GM04504 (cell line): ENCODE data around the gene SMOC2.
"Not testable (repeated sequence)": the region's sequence is repeated elsewhere in the genome, so short reads cannot be mapped to it uniquely, and the experiment has no call there.

Source experiments
- DNase-seq: peaks from one replicate; pipeline ENCODE4 v3.0.0-alpha.2; 2012; ENCODE audit warnings: low read depth

SMOC2 gene

DNA sequence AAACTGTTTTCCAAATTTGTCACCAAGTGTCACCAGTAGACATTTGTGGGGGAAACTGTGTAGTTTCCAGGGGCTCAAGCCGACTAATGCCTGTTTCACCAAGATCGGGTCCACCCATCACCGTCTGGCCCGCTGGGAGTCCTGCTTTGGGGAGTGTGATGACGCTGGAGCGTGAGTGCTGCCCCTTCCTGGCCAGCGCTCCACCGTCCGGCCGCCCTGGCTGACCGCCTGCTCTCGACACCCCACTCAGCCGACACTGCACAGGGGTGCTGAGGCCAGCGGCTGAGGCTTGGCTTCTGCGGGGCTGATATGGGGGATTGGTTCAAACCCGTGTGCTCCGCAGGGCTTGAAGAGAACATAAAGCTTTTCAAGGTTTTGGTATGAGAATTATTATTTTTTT is 160.1 kb downstream of the SMOC2 start:
- DNase-seq, result no peak

DNA sequence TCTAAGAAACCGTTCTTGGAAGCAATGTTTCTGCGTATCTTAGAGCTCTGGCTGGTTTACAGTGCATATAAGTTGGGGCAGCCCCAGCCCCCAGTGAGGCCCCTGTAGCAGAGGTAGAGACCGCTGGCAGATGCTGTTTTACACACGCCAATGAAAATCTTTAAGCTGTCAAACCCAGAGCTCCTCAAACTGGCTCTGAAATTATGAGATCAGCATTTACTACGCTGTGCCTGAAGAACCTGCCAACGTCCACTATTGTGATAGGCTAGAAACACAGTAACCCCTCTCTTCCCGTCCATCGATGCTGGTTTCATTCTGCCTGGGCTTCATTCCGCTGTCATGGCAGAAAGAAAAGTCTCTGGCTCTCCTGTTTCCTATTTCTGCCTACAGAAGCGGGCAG is 160.6 kb downstream of the SMOC2 start:
- DNase-seq, result no peak

DNA sequence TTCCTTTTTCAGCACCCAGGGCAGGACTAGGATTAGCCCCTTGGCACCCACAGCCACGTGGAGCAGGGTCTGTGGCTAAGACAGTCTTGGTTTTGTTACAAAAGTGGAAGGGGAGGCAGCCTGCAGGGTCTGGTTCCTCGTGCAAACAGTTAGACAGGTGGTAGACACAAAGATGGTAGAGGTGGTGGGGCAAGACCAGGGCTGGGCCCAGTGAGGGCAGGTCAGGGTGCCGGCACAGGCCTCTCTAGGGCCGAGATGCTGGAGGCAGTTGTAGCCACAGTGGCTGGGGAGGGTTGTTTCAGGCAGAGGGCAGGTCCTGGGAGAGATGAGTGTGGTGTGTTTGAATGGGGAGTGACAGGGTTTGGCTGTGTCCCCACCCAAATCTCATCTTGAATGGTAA is 161.6 kb downstream of the SMOC2 start:
- no peak for DNase-seq

- DNase-seq, result no peak
These were observed 162.2 kb downstream of the SMOC2 start for GRCh38 chr6:168603234-168603633.

- DNase-seq, result no peak
These were observed 165.0 kb downstream of the SMOC2 start for GRCh38 chr6:168605964-168606363.

DNA sequence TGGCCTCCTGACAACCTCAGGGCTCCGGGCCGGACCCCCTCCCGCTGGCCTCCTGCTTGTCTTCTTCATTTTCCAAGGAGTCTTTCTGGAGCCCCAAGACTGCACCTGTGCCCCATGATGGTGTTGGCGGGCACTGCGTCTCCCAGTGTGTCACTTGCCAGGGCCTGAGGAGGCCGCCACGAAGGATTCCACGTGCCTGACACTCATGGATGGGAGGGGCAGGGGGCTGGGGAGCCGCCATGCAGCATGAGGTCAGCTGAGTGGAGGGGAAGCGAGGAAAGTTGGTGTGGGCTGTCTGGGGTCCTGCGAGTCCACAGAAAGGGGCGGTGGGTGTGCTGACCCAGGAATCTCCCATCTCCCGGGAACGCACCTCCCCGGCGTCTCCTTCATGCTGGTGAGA is 165.7 kb downstream of the SMOC2 start:
- no peak for DNase-seq

DNA sequence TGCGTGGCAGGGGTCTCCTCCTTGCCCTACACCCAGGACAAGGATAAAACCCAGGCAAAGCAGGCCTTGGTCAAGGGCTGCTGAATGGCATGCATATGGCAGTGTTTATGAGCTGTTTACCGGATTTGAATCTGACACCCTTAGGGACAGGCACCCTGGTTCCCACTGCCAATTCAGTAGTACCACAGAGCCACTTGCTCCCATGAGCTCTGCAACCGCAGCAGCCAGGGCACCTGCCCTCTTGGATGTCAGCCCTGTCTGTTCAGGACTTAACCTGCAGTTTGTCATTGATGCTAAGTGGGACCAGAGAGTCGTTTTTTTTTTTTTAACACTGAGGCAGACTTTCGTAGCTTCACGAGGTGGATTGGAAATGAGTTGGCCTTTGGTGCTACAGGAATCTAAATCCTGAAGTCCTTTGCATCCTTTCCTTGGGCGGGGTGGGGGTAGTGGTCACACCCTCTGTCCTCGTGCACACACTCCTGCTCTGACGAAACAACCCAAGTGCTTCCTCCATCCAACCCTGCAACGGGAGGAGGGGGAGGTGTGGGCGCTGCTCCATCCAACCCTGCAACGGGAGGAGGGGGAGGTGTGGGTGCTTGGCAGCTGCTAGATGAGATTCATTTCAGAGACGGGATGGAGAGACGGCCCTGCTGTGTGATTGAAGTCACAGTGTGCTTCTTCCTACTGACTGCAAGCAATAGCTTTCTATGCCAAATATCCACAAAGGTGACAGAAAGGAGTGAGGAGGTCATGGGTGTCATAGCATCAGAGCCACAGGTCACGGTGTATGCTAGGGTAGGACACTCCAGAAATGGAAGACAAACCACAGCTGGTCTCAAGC is 166.5 kb downstream of the SMOC2 start:
- DNase-seq, result no peak

DNA sequence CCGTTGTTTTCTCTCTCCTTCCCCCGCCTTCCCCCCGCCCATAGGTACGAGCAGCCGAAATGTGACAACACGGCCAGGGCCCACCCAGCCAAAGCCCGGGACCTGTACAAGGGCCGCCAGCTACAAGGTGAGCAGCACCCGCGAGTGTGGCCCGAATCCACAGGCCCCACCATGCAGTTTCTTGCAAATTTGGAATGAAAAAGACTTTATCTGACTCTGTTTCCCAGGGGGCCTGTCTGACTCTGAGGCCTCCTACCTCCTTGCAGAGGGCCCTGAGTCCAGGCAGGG is 167.1 kb downstream of the SMOC2 start:
- no peak for DNase-seq

DNA sequence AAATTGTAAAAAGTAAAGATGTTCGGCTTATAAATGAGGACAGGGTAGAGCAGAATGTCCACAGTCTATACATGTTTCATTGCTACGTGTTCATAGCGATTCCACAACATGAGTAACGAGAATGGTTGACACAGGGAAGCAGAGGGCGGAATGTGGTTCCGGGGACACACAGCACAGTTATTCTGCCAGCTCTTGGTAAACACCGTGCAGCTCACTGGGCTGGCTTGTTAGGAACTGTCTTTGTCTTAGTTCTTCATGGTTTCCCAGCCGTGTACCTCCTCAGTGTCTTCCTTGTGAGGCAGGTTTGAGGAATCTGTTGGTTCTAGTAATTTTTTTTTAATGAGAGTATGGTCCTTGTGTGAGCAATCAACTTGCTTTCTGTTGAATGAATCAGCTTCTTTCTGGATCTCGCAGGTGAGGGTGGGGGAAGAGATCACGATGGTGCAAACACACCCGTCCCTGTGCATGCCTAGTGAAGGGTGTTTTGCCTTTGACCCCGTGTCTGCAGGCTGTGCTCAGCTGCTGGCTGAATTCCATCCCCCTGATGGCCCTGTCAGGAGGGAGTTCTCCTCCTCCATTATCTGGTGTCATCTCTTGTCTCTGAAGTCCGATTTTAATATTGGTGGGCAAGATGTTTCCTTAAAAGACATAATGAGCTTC is 168.2 kb downstream of the SMOC2 start:
- DNase-seq, result no peak

- no peak for DNase-seq
These were observed 169.0 kb downstream of the SMOC2 start for GRCh38 chr6:168609914-168610490.

GRCh38 chr6:168610966-168611365 is 170.0 kb downstream of the SMOC2 start:
- not testable (repeated sequence) for DNase-seq

- DNase-seq, result no peak
These were observed 170.7 kb downstream of the SMOC2 start for GRCh38 chr6:168611691-168612090.

- no peak for DNase-seq
These were observed 171.6 kb downstream of the SMOC2 start for GRCh38 chr6:168612586-168612985.

DNA sequence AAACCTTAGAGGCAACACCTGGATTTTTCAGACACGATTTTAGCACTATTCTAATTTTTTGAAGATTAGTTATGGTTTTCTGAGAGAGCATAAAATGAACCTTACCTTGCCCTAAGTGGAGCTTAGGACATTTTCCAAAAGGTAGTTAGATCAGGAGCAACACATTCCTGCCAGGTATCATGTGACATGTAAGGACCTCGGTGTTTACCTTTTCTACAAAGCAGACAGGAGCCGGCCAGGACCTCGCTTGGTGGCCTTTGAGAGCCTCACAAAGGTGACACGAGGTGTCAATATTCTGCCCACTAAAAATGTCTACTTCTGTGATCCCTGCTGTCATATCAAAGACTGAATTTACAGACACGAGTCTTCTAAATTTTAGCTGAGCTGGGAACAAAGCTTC is 174.9 kb downstream of the SMOC2 start:
- no peak for DNase-seq

DNA sequence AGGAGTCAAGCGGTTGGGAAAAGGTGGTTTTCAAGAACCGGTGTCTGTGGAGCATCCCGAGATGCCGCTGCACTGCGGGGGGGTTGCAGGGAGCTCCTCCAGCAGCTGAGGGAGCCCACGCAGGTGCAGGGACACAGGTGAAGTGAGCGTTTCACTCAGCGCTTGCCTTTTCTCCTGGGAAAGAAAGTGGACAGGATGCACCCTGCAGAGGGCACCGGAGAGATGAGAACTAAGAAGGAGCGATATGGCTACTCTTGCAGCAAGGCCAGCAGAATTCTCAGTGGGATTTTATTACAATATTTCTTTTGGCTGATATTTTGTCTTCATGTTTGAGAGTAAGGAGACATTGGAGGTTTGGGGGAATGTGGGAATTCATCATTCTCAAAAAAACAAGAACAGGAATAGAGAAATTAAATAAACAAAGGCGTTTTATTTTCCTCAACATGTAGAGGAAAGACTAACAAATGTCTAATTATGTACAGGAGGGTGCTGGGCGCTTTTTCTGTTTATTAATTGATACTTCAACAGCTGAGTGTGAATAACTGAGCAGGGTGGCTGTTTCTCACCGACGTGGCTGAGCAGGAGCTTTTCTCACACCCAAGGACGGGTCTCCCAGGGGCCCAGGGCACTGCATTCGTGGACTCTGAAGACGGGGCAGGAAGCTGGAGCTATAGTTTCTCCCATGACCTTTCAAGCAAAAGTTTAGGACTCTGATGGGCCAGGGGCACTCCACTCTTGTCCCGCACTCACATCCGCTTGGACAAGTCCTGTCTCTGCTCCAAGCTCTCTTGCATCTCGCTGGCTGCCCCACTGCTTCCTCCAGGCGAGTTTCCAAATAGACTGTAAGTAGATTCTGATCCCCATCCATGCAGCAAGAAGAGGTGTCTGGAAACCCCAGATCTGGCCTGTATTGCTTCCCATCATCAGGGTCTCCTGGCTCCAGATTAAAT is 176.1 kb downstream of the SMOC2 start:
- DNase-seq, result no peak

- DNase-seq, result no peak
These were observed 177.7 kb downstream of the SMOC2 start for GRCh38 chr6:168618546-168619315.

- DNase-seq, result no peak
These were observed 178.8 kb downstream of the SMOC2 start for GRCh38 chr6:168619560-168620314.

DNA sequence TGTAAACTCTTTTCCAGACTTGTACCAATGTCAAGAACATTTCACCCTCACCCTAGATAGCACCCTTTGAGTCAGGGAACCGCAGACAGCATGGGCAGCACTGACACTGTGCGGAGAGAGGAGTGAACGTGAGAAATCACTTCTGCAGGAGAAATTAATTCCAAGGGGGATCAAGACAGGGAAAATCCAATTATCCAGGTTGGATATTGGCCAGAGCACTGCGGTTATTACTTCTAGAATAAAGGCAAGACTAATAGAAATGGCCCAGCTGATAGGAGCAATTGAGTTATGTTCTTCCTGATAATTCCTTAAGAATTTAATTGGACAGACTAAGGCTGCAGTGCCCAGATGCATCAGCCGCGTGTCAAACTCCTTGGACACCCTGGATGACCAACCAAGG is 179.6 kb downstream of the SMOC2 start:
- DNase-seq, result no peak

GRCh38 chr6:168623736-168624135 is 182.8 kb downstream of the SMOC2 start:
- no peak for DNase-seq

GRCh38 chr6:168624540-168624939 is 183.6 kb downstream of the SMOC2 start:
- no peak for DNase-seq

DNA sequence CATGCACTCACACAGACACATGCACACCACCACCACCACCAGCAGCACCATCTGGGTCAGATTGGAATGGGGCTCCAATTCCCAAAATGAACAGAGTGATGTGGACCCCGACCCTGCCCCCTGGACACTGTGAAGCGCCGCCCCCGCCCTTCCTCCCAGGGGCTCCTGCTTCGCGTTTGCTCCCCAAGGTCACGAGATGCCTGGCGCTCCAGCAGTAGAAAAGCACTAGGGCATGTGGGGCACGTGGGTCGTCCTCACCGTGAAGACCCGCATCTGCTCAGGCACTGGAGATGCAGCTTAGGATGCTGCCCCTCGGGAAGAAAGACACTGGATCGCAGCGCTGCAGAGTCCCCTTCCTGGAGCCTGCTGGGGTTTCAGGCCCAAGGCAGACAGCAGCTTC is 184.0 kb downstream of the SMOC2 start:
- DNase-seq, result no peak
